CD4-positive, alpha-beta T cell (primary cell): ENCODE measurements around the gene NDUFB8. TPM values are rescaled to one million over a fixed set of nuclear protein-coding genes. Genes with fewer than 3 reads are reported as not detected.

Experiments
- ATAC-seq: fragments of 200-7000 bp; cut with Tn5 transposase; one replicate; pipeline ENCODE4 v1.10.0; 2022; ENCODE audit warnings: mild to moderate bottlenecking; ENCODE audit not compliant: poor library complexity
- CTCF ChIA-PET: fragments of 350-600 bp; sonication (Branson Sonifier 250); formaldehyde crosslinking; loops from one replicate; lab custom pipeline; 2021; ENCODE audit warnings: antibody characterized with exemption, inconsistent platforms; lab: Charles Lee
- POLR2A ChIA-PET: fragments of 350-600 bp; sonication (Branson Sonifier 250); formaldehyde crosslinking; loops from one replicate; lab custom pipeline; 2021; ENCODE audit warnings: antibody characterized with exemption, inconsistent platforms; lab: Charles Lee
- DNase-seq, 14 experiments: peaks; one replicate each; pipeline ENCODE4 v3.0.0-alpha.2; 2013 to 2020; ENCODE audit warnings: mixed read lengths in 2 of 14
- H3K27ac ChIP-seq, 2 donors: one replicate each; pipeline versions ENCODE4 v1.5.1 to v1.7.0; 2013; ENCODE audit warnings: low read length in 2 of 2, low read depth in 1 of 2, mild to moderate bottlenecking in 1 of 2
- H3K27me3 ChIP-seq, 2 experiments: 1 replicate in 1 of 2; 2 replicates in 1 of 2; pipeline versions ENCODE4 v1.6.1 to v1.7.0; 2013; ENCODE audit warnings: low read length in 2 of 2, control low read depth in 1 of 2, mild to moderate bottlenecking in 1 of 2, moderate library complexity in 1 of 2; ENCODE audit not compliant: insufficient read depth in 2 of 2, control insufficient read depth in 1 of 2
- H3K36me3 ChIP-seq: one replicate; pipeline ENCODE4 v1.6.1; 2013; ENCODE audit warnings: low read length, control low read depth; ENCODE audit not compliant: insufficient read depth
- H3K4me1 ChIP-seq: one replicate; pipeline ENCODE4 v1.6.1; 2013; ENCODE audit warnings: low read length, control low read depth; ENCODE audit not compliant: insufficient read depth
- H3K4me3 ChIP-seq: one replicate; pipeline ENCODE4 v1.5.1; 2013; ENCODE audit warnings: mild to moderate bottlenecking, low read length, moderate library complexity
- H3K9me3 ChIP-seq, 2 experiments: 1 replicate in 1 of 2; 2 replicates in 1 of 2; pipeline versions ENCODE4 v1.6.1 to v1.7.0; 2013; ENCODE audit warnings: low read length in 2 of 2, mild to moderate bottlenecking in 2 of 2, control low read depth in 1 of 2, moderate library complexity in 1 of 2; ENCODE audit not compliant: control insufficient read depth in 1 of 2, insufficient read depth in 1 of 2
- H3K27ac Mint-ChIP-seq: one replicate; pipeline ENCODE4 v1.8.0; 2020; ENCODE audit warnings: mixed read lengths
- H3K27me3 Mint-ChIP-seq: one replicate; pipeline ENCODE4 v1.8.0; 2021; ENCODE audit warnings: mixed read lengths
- H3K36me3 Mint-ChIP-seq: one replicate; pipeline ENCODE4 v1.8.0; 2021; ENCODE audit warnings: low read depth, mixed read lengths
- H3K4me1 Mint-ChIP-seq: one replicate; pipeline ENCODE4 v1.8.0; 2021; ENCODE audit warnings: low read depth, mixed read lengths
- H3K4me3 Mint-ChIP-seq: one replicate; pipeline ENCODE4 v1.8.0; 2020; ENCODE audit warnings: mild to moderate bottlenecking, mixed read lengths
- H3K9me3 Mint-ChIP-seq: one replicate; pipeline ENCODE4 v1.8.0; 2020; ENCODE audit warnings: mixed read lengths
- intact Hi-C, 2 experiments: fragments of 100-400 bp; cut with DNase I in 1 of 2; cut with micrococcal nuclease in 1 of 2; formaldehyde crosslinking; loops; one replicate each; pipeline versions ENCODE4 v1.15.1 to v1.9.0; 2023 to 2025; cut with DNase I, micrococcal nuclease
- total RNA-seq, 174 experiments: library from RNA in 2 of 174; stranded (reverse) in 2 of 174; gene quantifications; one replicate each; pipeline ENCODE4 v1.2.3 and lab custom pipeline; 2021 to 2026
- TF ChIP-seq, protein P1 (sequence below): fragments of 200-600 bp; IDR thresholded peaks from one replicate; pipeline ENCODE4 v1.8.0; 2022; ENCODE audit warnings: antibody characterized with exemption, mild to moderate bottlenecking

Gene NDUFB8
- total RNA-seq, 2 experiments from 2014 or later, result 155 to 173 TPM

DNA sequence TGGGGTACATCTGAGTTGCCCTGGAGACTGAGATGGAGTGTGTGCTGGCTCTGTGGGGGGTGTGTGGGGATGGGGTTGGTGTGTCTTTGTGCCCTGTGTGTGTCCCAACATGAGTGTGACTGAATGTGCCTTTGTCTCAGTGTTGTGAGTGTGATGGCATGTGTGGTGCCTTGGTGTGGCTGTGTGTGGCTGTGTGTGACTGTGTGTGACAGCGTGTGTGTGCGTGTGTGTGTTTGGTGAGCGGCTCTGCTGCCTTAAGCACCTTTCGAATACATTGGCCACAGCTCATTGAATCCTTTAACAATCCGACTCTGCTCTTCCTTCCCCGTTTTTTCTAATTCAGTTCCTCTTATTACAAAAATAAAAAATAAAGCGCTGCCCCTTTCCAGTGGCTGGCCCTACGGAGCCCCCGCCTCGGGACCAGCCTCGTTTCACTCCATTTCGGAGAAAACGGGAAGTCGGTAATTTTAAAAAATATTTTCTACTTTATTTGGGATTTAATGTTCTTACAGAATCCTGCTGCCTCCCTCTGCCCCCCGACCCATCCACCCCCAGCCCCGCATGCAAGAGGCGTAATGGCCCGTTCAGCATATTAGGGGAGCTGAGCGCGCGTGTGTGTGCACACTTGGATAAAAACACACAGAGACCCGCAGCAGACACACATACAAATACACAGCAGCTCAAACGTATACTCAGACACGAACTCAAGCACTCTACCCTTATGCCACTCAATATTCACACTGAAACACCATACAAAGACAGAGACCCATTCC, 41.6 kb upstream of the NDUFB8 start:
- H3K4me3 Mint-ChIP-seq, result no peak overlapping the region
- ChIA-PET POLR2A (no interaction called here), CTCF (interaction anchor here (1.7 kb wide), 1 partner anchor 9 kb away, joined by 5 read pairs; no protein-coding TSS in a partner anchor)

GRCh38 chr10:100570506-100570905, 40.8 kb upstream of the NDUFB8 start:
- Histone ChIP-seq H3K4me3 (no peak overlapping the region), H3K9me3 (peaks cover 0 to 5% of the 10 kb centered on the region in 2 experiments), H3K36me3 (no peaks in the 10 kb centered on the region), H3K27ac (no peak overlapping the region), H3K27me3 (peaks cover 30 to 49% of the 10 kb centered on the region in 2 experiments), H3K4me1 (peaks cover 6% of the 10 kb centered on the region)
- ATAC-seq, result no peak
- intact Hi-C loops, result no loop called here
- no peak for DNase-seq
- ChIA-PET CTCF (interaction anchor here (1.7 kb wide), 1 partner anchor 8 kb away, joined by 5 read pairs; no protein-coding TSS in a partner anchor), POLR2A (no interaction called here)
- no peak overlapping the region for H3K4me3 Mint-ChIP-seq
- no peak overlapping the region for H3K27ac Mint-ChIP-seq
- no peaks in the 10 kb centered on the region for H3K4me1 Mint-ChIP-seq
- no peaks in the 10 kb centered on the region for H3K9me3 Mint-ChIP-seq
- TF ChIP-seq, protein P1, sequence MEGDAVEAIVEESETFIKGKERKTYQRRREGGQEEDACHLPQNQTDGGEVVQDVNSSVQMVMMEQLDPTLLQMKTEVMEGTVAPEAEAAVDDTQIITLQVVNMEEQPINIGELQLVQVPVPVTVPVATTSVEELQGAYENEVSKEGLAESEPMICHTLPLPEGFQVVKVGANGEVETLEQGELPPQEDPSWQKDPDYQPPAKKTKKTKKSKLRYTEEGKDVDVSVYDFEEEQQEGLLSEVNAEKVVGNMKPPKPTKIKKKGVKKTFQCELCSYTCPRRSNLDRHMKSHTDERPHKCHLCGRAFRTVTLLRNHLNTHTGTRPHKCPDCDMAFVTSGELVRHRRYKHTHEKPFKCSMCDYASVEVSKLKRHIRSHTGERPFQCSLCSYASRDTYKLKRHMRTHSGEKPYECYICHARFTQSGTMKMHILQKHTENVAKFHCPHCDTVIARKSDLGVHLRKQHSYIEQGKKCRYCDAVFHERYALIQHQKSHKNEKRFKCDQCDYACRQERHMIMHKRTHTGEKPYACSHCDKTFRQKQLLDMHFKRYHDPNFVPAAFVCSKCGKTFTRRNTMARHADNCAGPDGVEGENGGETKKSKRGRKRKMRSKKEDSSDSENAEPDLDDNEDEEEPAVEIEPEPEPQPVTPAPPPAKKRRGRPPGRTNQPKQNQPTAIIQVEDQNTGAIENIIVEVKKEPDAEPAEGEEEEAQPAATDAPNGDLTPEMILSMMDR, result no peak
- peaks cover 22% of the 10 kb centered on the region for H3K27me3 Mint-ChIP-seq
- no peaks in the 10 kb centered on the region for H3K36me3 Mint-ChIP-seq

More for the DNA sequence above, 41.6 kb upstream of the NDUFB8 start:
- Mint-ChIP-seq H3K27ac (no peak overlapping the region), H3K9me3 (no peaks in the 10 kb centered on the region), H3K36me3 (no peaks in the 10 kb centered on the region), H3K27me3 (peaks cover 30% of the 10 kb centered on the region), H3K4me1 (no peaks in the 10 kb centered on the region)
- H3K4me3 ChIP-seq, result no peak overlapping the region
- H3K36me3 ChIP-seq, result no peaks in the 10 kb centered on the region
- intact Hi-C loops, result no loop called here
- H3K4me1 ChIP-seq, result peaks cover 6% of the 10 kb centered on the region
- ATAC-seq (no peak), DNase-seq (no peak)
- H3K27ac ChIP-seq, result no peak overlapping the region
- H3K27me3 ChIP-seq, result peaks cover 30 to 46% of the 10 kb centered on the region in 2 experiments
- H3K9me3 ChIP-seq, result peaks cover 0 to 5% of the 10 kb centered on the region in 2 experiments
- TF ChIP-seq, protein P1, result no peak

- peaks cover 0 to 5% of the 10 kb centered on the region in 2 experiments for H3K9me3 ChIP-seq
- TF ChIP-seq, protein P1, result no peak
- DNase-seq (peak in 1 of 14 experiments; percentile 29), ATAC-seq (no peak)
- Mint-ChIP-seq H3K4me1 (no peaks in the 10 kb centered on the region), H3K36me3 (no peaks in the 10 kb centered on the region), H3K4me3 (no peak overlapping the region), H3K27ac (no peak overlapping the region), H3K27me3 (peaks cover 18% of the 10 kb centered on the region), H3K9me3 (no peaks in the 10 kb centered on the region)
- ChIA-PET POLR2A (no interaction called here), CTCF (interaction anchor here (1.7 kb wide), 1 partner anchor 8 kb away, joined by 5 read pairs; no protein-coding TSS in a partner anchor)
- intact Hi-C loops, result no loop called here
- peaks cover 6% of the 10 kb centered on the region for H3K4me1 ChIP-seq
- H3K27me3 ChIP-seq, result peaks cover 30 to 49% of the 10 kb centered on the region in 2 experiments
- H3K36me3 ChIP-seq, result no peaks in the 10 kb centered on the region
- H3K4me3 ChIP-seq, result peak overlapping the region; percentile 24
- H3K27ac ChIP-seq, result no peak overlapping the region
Observed at GRCh38 chr10:100569687-100570481, 40.2 kb upstream of the NDUFB8 start.
